Measurements from ENCODE around the gene PPP2R2B.

GRCh38 chr5:146580237-146580636 lies 298.3 kb downstream of the PPP2R2B start:
- TF ChIP-seq, protein P1, sequence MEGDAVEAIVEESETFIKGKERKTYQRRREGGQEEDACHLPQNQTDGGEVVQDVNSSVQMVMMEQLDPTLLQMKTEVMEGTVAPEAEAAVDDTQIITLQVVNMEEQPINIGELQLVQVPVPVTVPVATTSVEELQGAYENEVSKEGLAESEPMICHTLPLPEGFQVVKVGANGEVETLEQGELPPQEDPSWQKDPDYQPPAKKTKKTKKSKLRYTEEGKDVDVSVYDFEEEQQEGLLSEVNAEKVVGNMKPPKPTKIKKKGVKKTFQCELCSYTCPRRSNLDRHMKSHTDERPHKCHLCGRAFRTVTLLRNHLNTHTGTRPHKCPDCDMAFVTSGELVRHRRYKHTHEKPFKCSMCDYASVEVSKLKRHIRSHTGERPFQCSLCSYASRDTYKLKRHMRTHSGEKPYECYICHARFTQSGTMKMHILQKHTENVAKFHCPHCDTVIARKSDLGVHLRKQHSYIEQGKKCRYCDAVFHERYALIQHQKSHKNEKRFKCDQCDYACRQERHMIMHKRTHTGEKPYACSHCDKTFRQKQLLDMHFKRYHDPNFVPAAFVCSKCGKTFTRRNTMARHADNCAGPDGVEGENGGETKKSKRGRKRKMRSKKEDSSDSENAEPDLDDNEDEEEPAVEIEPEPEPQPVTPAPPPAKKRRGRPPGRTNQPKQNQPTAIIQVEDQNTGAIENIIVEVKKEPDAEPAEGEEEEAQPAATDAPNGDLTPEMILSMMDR (IDR thresholded peaks at IDR 0.05), result no peak
- no peak for TF ChIP-seq POLR2A (IDR thresholded peaks at IDR 0.05)

Data from heart left ventricle (tissue), 13 donors.